ENCODE data around the gene ZEB1. TPM values are rescaled to one million over a fixed set of nuclear protein-coding genes. Genes with fewer than 3 reads are reported as not detected.
A peak's percentile ranks its signal among the peaks of the same experiment; 100 is the strongest.

The ZEB1 gene
- total and polyA plus RNA-seq, 3 experiments from 2014 or later, result 34.7 to 38.0 (median 37.3) TPM

- DNase-seq, result no peak
- no peaks in the 10 kb centered on the region for H3K9me3 ChIP-seq (ENCODE audit: low read length)
- H3K27ac ChIP-seq (ENCODE audit: low read depth, low read length), result no peak overlapping the region
- CTCF ChIA-PET, result no interaction called here
- Mint-ChIP-seq H3K9me3 (no peaks in the 10 kb centered on the region), H3K4me3 (no peak overlapping the region), H3K4me1 (peaks cover 24 to 53% (median 46%) of the 10 kb centered on the region in 3 donors), H3K36me3 (peaks cover 0 to 3% (median 3%) of the 10 kb centered on the region in 3 donors), H3K27ac (no peak overlapping the region), H3K27me3 (no peaks in the 10 kb centered on the region)
- H3K27me3 ChIP-seq (ENCODE audit: insufficient read depth, low read length, poor library complexity, severe bottlenecking), result no peaks in the 10 kb centered on the region
- H3K36me3 ChIP-seq (ENCODE audit: insufficient read depth, low read length), result no peaks in the 10 kb centered on the region
- no peaks in the 10 kb centered on the region for H3K4me1 ChIP-seq (ENCODE audit: insufficient read depth, low read length)
- POLR2A ChIA-PET, result no interaction called here
- H3K4me3 ChIP-seq (ENCODE audit: low read length), result no peak overlapping the region
These were observed 62.8 kb downstream of the ZEB1 start for GRCh38 chr10:31381766-31382316.

- Histone ChIP-seq H3K4me1 (ENCODE audit: insufficient read depth, low read length) (no peaks in the 10 kb centered on the region), H3K4me3 (ENCODE audit: low read length) (no peak overlapping the region), H3K27me3 (ENCODE audit: insufficient read depth, low read length, poor library complexity, severe bottlenecking) (no peaks in the 10 kb centered on the region), H3K27ac (ENCODE audit: low read depth, low read length) (no peak overlapping the region), H3K36me3 (ENCODE audit: insufficient read depth, low read length) (peaks cover 6% of the 10 kb centered on the region), H3K9me3 (ENCODE audit: low read length) (no peaks in the 10 kb centered on the region)
- H3K27me3 Mint-ChIP-seq, result no peaks in the 10 kb centered on the region
- H3K27ac Mint-ChIP-seq, result no peak overlapping the region
- ChIA-PET POLR2A (no interaction called here), CTCF (no interaction called here)
- H3K4me3 Mint-ChIP-seq, result no peak overlapping the region
- DNase-seq, result no peak
- peaks cover 29 to 51% (median 45%) of the 10 kb centered on the region in 3 donors for H3K4me1 Mint-ChIP-seq
- H3K9me3 Mint-ChIP-seq, result no peaks in the 10 kb centered on the region
- H3K36me3 Mint-ChIP-seq, result peaks cover 5 to 20% (median 9%) of the 10 kb centered on the region in 3 donors
These were observed 65.0 kb downstream of the ZEB1 start for GRCh38 chr10:31383810-31384588.

- DNase-seq, result no peak
- H3K27ac Mint-ChIP-seq, result no peak overlapping the region
- POLR2A ChIA-PET, result no interaction called here
- no peaks in the 10 kb centered on the region for H3K27me3 Mint-ChIP-seq
- H3K27me3 ChIP-seq (ENCODE audit: insufficient read depth, low read length, poor library complexity, severe bottlenecking), result no peaks in the 10 kb centered on the region
- H3K4me3 Mint-ChIP-seq, result no peak overlapping the region
- CTCF ChIA-PET, result no interaction called here
- H3K4me1 ChIP-seq (ENCODE audit: insufficient read depth, low read length), result no peaks in the 10 kb centered on the region
- no peak overlapping the region for H3K4me3 ChIP-seq (ENCODE audit: low read length)
- peaks cover 5 to 25% (median 13%) of the 10 kb centered on the region in 3 donors for H3K36me3 Mint-ChIP-seq
- no peaks in the 10 kb centered on the region for H3K9me3 ChIP-seq (ENCODE audit: low read length)
- no peaks in the 10 kb centered on the region for H3K9me3 Mint-ChIP-seq
- H3K4me1 Mint-ChIP-seq, result peaks cover 31 to 49% (median 40%) of the 10 kb centered on the region in 3 donors
- peaks cover 6% of the 10 kb centered on the region for H3K36me3 ChIP-seq (ENCODE audit: insufficient read depth, low read length)
- H3K27ac ChIP-seq (ENCODE audit: low read depth, low read length), result no peak overlapping the region
These were observed 65.6 kb downstream of the ZEB1 start for GRCh38 chr10:31384589-31384949.

- Mint-ChIP-seq H3K27me3 (no peaks in the 10 kb centered on the region), H3K9me3 (no peaks in the 10 kb centered on the region), H3K4me3 (no peak overlapping the region), H3K27ac (peak overlapping the region in 1 of 8 donors; percentile 36), H3K4me1 (peaks cover 33 to 49% (median 40%) of the 10 kb centered on the region in 3 donors), H3K36me3 (peaks cover 10 to 40% (median 15%) of the 10 kb centered on the region in 3 donors)
- Histone ChIP-seq H3K27ac (ENCODE audit: low read depth, low read length) (no peak overlapping the region), H3K4me1 (ENCODE audit: insufficient read depth, low read length) (peaks cover 6% of the 10 kb centered on the region), H3K4me3 (ENCODE audit: low read length) (no peak overlapping the region), H3K36me3 (ENCODE audit: insufficient read depth, low read length) (peaks cover 6% of the 10 kb centered on the region), H3K27me3 (ENCODE audit: insufficient read depth, low read length, poor library complexity, severe bottlenecking) (no peaks in the 10 kb centered on the region), H3K9me3 (ENCODE audit: low read length) (no peaks in the 10 kb centered on the region)
- ChIA-PET CTCF (no interaction called here), POLR2A (no interaction called here)
- DNase-seq, result no peak
These were observed 71.8 kb downstream of the ZEB1 start for GRCh38 chr10:31390804-31391203.

GRCh38 chr10:31393844-31394243 is 74.8 kb downstream of the ZEB1 start:
- H3K27me3 ChIP-seq (ENCODE audit: insufficient read depth, low read length, poor library complexity, severe bottlenecking), result no peaks in the 10 kb centered on the region
- Mint-ChIP-seq H3K27ac (peak overlapping the region in 3 of 8 donors; percentile 9 to 85 (median 20)), H3K4me1 (peaks cover 36 to 63% (median 44%) of the 10 kb centered on the region in 3 donors), H3K36me3 (peaks cover 5 to 26% (median 9%) of the 10 kb centered on the region in 3 donors), H3K9me3 (no peaks in the 10 kb centered on the region), H3K4me3 (no peak overlapping the region), H3K27me3 (no peaks in the 10 kb centered on the region)
- POLR2A ChIA-PET, result no interaction called here
- CTCF ChIA-PET, result no interaction called here
- no peaks in the 10 kb centered on the region for H3K36me3 ChIP-seq (ENCODE audit: insufficient read depth, low read length)
- peaks cover 6% of the 10 kb centered on the region for H3K4me1 ChIP-seq (ENCODE audit: insufficient read depth, low read length)
- no peak overlapping the region for H3K27ac ChIP-seq (ENCODE audit: low read depth, low read length)
- no peak for DNase-seq
- no peak overlapping the region for H3K4me3 ChIP-seq (ENCODE audit: low read length)
- no peaks in the 10 kb centered on the region for H3K9me3 ChIP-seq (ENCODE audit: low read length)

GRCh38 chr10:31395695-31396094 is 76.7 kb downstream of the ZEB1 start:
- H3K36me3 Mint-ChIP-seq, result peaks cover 7 to 13% (median 7%) of the 10 kb centered on the region in 3 donors

GRCh38 chr10:31396376-31396775 is 77.4 kb downstream of the ZEB1 start:
- H3K27me3 ChIP-seq (ENCODE audit: insufficient read depth, low read length, poor library complexity, severe bottlenecking), result no peaks in the 10 kb centered on the region
- no peak overlapping the region for H3K4me3 Mint-ChIP-seq
- H3K27ac ChIP-seq (ENCODE audit: low read depth, low read length), result no peak overlapping the region
- POLR2A ChIA-PET, result no interaction called here
- H3K4me1 ChIP-seq (ENCODE audit: insufficient read depth, low read length), result no peaks in the 10 kb centered on the region
- no peaks in the 10 kb centered on the region for H3K27me3 Mint-ChIP-seq
- peaks cover 3 to 7% (median 4%) of the 10 kb centered on the region in 3 donors for H3K36me3 Mint-ChIP-seq
- H3K9me3 ChIP-seq (ENCODE audit: low read length), result no peaks in the 10 kb centered on the region
- no peak for DNase-seq
- H3K9me3 Mint-ChIP-seq, result no peaks in the 10 kb centered on the region
- H3K4me3 ChIP-seq (ENCODE audit: low read length), result no peak overlapping the region
- peak overlapping the region in 1 of 8 donors; percentile 2 for H3K27ac Mint-ChIP-seq
- CTCF ChIA-PET, result no interaction called here
- peaks cover 42 to 64% (median 54%) of the 10 kb centered on the region in 3 donors for H3K4me1 Mint-ChIP-seq
- no peaks in the 10 kb centered on the region for H3K36me3 ChIP-seq (ENCODE audit: insufficient read depth, low read length)

More at GRCh38 chr10:31395695-31396094, 76.7 kb downstream of the ZEB1 start:
- H3K9me3 Mint-ChIP-seq, result no peaks in the 10 kb centered on the region
- Histone ChIP-seq H3K27me3 (ENCODE audit: insufficient read depth, low read length, poor library complexity, severe bottlenecking) (no peaks in the 10 kb centered on the region), H3K36me3 (ENCODE audit: insufficient read depth, low read length) (no peaks in the 10 kb centered on the region), H3K27ac (ENCODE audit: low read depth, low read length) (no peak overlapping the region), H3K4me1 (ENCODE audit: insufficient read depth, low read length) (peaks cover 3% of the 10 kb centered on the region), H3K9me3 (ENCODE audit: low read length) (no peaks in the 10 kb centered on the region), H3K4me3 (ENCODE audit: low read length) (no peak overlapping the region)
- peak overlapping the region in 1 of 8 donors; percentile 33 for H3K27ac Mint-ChIP-seq
- CTCF ChIA-PET, result no interaction called here
- POLR2A ChIA-PET, result no interaction called here
- DNase-seq, result no peak
- peaks cover 40 to 66% (median 55%) of the 10 kb centered on the region in 3 donors for H3K4me1 Mint-ChIP-seq
- no peak overlapping the region for H3K4me3 Mint-ChIP-seq
- no peaks in the 10 kb centered on the region for H3K27me3 Mint-ChIP-seq

GRCh38 chr10:31397852-31398251 is 78.8 kb downstream of the ZEB1 start:
- CTCF ChIA-PET, result no interaction called here
- no peaks in the 10 kb centered on the region for H3K27me3 ChIP-seq (ENCODE audit: insufficient read depth, low read length, poor library complexity, severe bottlenecking)
- H3K27ac ChIP-seq (ENCODE audit: low read depth, low read length), result no peak overlapping the region
- H3K4me1 Mint-ChIP-seq, result peaks cover 41 to 66% (median 61%) of the 10 kb centered on the region in 3 donors
- no peak overlapping the region for H3K27ac Mint-ChIP-seq
- H3K4me3 Mint-ChIP-seq, result no peak overlapping the region
- H3K4me3 ChIP-seq (ENCODE audit: low read length), result no peak overlapping the region
- H3K27me3 Mint-ChIP-seq, result no peaks in the 10 kb centered on the region
- POLR2A ChIA-PET, result no interaction called here
- H3K36me3 Mint-ChIP-seq, result peaks cover 3 to 5% (median 4%) of the 10 kb centered on the region in 3 donors
- no peaks in the 10 kb centered on the region for H3K36me3 ChIP-seq (ENCODE audit: insufficient read depth, low read length)
- no peak for DNase-seq
- no peaks in the 10 kb centered on the region for H3K9me3 ChIP-seq (ENCODE audit: low read length)
- no peaks in the 10 kb centered on the region for H3K9me3 Mint-ChIP-seq
- H3K4me1 ChIP-seq (ENCODE audit: insufficient read depth, low read length), result no peaks in the 10 kb centered on the region

All from CD8-positive, alpha-beta memory T cell (primary cell).